ENCODE measurements around the gene ETFA.

ETFA gene

DNA sequence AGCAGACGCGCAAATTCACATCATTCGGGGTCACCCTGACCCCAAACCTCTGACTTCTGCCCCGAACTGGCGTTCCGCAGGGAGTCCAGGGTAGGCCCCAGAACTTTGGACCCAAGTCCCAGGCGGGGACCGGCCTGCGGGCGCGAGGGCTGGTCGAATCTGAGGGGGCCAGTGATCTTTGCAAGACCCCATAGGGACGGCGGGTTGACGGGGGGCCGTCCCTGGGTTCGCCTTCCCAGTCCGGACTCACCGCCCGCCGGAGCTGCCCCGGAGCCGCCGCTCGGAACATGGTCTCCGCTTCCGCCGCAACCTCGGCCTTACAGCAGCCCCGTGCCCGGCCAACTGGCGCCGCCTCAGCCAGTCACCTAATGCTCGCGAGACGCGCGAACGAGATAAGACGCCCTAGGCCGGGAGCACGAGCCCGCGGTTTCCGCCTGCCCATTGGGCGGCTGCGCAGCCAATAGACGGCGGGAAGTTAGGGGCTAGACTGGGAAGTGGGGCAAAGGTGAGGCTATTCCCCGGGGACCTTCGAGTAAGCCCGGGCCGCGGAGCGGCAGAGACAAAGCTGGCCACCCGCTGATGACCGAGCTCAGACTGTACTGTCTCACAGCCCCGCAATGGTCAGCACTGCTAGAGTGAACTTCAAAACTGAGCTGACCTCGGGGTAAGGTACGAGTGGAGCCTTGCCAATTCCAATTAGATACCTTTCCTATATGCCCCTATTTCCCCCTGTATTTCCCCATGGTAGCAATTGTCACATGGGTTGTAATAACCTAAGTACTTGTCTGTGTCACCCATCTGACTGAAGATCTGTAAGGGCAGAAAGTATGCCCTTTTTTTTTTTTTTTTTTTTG is at the start of gene ETFA:
TSS of gene ETFA (minus strand) at position 370 of the 854 bp plus-strand sequence. CDS start at position 289, 81 bp downstream.
- peak; percentile 91 to 94 for DNase-seq (ENCODE audit: low read depth in 2 of 2)

DNA sequence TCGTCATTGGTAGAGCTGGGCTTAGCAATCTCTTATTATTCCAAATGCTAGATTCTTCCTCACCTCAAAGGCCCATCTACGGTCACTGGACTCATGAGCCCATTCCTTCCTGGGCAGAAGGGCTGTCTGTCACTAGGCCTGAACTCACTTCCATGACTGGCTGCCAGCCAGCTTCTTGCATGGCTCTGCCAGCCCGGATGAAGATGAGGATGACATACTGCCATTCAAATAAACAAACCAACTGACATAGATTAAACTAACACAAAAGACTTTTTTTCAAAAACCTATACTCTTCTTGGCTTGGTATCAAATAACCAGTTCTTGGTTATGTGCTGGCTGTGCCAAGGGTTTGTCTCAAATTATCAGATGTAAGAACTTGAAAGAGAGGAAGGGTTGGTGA is 49.1 kb upstream of the ETFA start:
- no peak for DNase-seq (ENCODE audit: low read depth in 2 of 2)

DNA sequence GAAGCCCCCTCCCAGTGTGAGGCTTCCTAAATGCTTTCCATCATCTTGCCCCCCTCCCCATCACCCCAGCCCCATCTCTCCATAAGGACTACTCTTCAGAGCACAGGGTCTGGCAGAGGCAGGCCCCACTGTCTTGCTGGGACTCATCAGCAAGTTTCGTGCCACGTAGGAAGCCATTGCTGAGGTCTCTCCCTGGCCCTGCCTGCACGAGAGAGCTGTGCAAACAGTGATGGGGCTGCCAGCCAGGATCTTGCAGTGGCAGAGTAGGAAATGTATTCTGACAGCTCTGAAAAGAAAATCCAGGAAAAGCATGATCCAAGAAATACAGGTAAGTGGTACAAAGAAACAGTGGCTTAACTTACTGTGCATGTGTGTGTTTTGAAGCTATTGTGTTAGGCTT is 47.9 kb upstream of the ETFA start:
- no peak for DNase-seq (ENCODE audit: low read depth in 2 of 2)

DNA sequence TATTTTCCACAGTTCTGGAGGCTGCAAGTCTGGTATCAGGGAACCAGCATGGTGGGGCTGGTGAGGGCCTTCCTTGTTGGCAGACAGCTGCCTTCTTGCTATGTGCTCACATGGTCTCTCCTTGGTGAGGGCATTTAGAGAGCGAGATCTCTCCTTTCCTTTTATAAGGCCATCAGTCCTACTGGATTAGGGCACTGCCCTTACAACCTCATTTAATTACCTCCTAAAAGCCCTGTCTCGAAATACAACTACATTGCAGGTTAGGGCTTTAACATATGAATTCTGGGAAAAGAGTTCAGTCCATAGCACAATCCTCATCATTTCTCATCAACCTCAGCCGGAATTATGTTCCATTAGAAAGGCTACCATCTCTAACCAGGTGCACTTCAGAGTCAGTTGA is 47.2 kb upstream of the ETFA start:
- no peak for DNase-seq (ENCODE audit: low read depth in 2 of 2)

DNA sequence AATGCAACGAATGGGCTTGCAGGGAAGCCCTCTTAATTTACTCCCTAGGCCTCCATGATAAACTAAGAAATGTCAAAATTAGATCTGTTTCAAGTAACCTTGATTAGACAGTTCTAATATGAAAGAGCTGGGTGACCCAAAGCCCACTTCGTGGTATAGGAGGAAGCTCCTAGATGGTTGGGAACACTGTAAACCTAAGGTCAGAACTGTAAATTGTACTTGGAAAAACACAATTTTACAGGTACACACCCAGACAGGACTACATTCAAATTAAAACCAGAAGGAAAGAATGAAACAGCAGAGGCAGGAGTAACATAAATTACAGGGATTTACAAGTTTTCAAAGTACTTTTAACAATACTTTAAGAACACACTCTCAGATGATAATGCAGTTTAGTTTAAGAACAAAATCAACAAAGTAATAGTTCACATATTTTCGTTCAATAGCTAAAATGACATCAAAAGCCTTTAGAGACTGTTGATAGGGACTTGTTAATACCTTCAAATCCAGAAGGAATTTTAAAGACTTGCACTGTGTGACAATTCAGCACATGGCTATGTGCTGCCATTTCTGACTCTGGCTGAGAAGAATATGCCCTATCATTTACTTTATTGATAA is 43.7 kb upstream of the ETFA start:
- DNase-seq (ENCODE audit: low read depth in 2 of 2), result no peak

DNA sequence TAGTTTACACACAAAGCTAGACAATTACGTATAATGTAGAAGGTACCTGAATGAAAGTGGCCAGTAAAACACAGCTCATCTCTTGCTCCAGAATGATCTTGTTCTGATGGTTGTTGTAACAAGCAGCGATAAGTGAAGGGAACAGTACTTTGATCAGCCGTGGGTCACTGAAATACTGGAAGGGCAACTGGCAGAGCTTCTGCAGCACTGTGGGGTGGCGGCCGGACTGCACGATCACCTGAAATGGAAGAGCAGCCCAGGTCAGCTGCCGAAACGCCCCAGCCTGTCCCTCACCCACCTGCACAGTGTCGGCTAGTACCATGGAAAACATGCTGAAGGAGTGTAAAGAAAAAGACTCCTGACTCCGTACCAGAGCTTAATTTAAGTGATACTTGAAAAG is 42.6 kb upstream of the ETFA start:
- no peak for DNase-seq (ENCODE audit: low read depth in 2 of 2)

DNA sequence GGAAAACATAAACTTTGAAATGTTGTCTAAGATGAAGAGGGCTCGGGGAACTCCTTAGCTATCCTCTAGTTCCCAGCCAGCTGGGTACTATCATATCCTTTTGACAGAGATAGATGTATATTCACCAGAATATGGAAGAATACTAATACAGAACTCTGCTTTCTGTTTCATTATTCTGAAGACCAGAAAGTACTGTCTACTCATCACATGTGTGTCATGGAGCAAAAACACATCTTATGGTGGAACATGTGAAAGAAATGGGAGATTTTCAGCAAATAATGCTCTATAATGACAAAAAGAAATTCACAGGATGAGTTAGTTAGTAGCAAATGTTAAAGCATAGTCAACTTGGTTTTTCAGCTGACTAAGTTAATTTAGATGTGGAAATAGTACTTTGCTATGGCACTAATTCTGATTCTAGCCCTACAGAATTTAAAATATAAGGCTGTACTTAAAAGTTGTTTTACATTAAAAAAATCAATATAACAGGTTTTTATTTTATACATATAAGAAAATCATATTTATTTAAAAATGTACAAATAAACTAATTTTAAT is 41.8 kb upstream of the ETFA start:
- no peak for DNase-seq (ENCODE audit: low read depth in 2 of 2)

DNA sequence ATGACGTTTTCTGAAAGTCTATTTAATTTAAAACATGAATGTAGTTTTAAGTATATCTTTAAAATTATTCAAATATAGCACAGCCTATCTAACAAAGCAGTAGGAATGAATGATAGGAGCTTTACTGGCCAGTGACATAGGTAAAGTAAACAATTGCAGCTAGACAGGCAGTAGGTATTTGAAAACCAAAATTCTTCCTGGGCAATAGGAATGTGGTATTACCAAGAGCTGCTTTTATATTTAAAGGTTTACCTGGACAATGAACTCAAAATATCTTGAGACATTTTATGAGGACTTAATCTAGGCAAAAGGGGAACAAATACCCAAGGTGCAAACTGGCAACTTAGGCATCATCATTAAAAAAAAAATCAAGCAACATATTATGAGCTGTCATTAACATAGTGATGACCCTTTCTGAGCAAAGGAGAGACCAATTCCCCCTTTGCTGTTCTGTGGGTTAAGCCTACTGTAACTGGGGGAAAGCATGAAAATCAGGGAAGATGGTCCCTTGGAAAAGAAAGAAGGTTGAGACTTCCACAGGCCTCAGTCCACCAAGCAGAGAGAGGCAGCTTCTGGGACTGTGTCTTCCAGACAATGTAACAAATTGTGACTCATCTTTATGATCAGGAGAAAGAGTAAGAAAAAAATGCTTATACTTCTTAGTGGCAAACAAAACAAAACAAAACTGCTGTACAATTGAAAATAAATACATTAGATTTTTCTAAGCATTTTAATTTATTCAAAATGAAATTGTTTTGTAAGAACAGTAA is 38.2 kb upstream of the ETFA start:
- no peak for DNase-seq (ENCODE audit: low read depth in 2 of 2)

DNA sequence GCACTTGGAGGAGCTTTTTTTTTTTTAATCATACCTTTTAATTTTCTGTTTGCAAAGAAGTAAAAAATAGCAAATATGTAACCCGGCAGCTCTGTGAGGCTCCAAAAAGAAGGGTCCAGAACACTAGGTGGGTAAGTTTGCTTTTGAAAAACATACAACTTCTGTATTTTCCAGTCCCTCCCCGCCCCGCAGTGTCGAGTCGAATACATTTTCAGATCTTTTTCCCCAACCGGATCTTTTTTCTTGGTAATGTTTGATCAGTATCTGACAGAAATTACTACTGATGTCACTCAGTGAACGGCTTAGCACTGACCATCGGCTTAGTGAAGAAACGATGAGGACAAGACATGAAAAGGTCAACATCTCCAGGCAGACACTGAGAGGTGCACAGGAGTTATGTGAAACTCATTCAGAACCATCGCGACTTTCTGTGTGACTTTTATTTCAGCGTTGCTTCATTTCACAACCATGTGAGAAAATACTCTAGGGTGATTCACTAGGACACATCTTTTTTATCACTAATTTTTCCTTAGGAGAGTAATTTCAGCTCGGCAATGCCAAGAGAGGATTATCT is 36.3 kb upstream of the ETFA start:
- DNase-seq (ENCODE audit: low read depth in 2 of 2), result no peak

DNA sequence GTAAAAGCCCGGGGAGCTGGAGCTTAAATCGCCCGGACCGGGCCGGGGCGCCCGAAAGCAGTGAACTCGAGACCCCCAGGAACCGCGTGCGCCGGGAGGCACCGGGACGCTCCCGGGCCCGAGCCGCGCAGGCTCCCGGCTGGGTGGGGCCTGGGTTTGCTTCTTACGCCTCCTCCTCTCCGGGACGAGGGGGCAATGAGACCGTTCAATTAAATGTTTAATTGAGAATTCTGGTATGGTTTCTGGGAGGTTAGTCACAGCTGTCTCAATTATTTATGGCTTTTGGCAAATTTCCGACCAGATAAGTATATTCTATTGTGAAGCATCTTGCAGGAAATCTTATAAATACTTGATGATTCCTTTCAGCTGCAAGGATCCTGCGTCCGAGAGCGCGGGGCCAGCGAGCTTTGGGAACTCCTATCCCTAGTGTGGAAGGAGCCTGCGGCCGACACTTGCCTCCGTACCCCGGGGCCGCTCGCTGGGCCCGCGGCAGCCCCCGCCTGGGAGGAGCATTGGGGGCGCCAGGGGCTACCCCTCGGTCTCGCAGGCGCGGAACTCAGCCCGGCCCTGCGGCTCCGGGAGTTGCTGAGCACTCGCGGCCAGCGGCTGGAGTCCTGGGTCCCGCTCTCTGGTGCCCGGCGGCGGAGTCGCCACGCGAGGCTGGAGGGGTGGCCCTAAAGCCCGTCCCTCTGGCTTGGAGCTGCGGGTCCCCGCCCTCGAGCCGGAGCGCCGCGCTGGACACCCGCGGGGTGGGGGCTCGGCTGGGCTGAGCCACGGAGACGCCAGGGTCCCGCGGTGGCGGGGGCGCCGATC is 35.6 kb upstream of the ETFA start:
- DNase-seq (ENCODE audit: low read depth in 2 of 2), result no peak

DNA sequence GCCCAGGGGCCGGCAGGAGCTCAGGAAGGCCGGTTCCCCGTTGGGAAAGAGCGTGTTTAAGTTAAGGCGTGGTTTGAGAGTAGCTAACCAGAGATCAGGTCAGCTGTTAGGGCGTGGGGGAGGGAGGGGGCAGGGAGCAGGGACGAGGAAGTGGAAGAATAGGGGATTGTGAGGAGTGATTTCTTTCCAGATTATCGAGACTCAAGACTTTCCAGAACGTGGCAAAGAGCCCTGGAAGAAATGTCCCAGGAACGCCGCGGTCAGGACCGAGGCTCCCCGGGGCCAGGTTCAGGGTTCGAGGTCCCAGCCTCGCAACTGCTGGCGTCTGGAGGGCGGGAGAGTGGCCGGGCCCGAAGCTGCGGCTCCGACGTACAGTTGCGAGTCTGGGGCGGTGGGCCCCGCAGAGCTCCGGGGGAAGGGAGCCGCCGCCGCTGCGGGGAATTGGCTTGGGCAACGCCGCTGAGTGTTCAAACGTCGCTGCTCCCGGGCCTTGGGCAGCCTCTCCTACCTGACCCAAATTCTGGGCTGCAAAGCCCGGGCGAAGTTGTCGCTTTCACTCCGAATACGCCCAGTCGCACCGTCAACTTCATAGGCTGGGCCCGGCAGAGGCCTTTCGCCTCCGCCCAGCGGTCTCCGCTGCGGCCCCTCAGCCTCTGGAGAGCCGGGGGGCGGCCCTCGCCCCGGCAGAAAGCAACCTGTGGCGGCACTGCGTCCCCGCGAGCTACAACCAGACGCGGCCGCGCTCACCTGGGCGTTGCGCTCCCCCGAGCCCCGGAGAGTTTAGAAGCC is 34.8 kb upstream of the ETFA start:
- no peak for DNase-seq (ENCODE audit: low read depth in 2 of 2)

DNA sequence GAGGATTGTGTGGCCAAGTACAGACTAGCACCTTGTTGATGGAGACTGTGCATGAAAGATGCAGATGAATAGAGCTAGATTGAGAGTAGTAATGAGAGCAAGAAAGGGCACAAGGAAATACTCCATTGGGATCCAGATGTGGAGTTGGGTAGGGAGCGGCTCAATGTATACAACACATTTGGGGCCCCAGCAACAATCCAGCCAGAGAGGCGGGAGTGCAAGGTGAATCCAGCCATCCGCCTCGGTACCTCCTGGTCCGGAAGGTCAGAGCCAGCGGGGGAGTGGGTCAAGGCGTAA is 34.3 kb upstream of the ETFA start:
- no peak for DNase-seq (ENCODE audit: low read depth in 2 of 2)

DNA sequence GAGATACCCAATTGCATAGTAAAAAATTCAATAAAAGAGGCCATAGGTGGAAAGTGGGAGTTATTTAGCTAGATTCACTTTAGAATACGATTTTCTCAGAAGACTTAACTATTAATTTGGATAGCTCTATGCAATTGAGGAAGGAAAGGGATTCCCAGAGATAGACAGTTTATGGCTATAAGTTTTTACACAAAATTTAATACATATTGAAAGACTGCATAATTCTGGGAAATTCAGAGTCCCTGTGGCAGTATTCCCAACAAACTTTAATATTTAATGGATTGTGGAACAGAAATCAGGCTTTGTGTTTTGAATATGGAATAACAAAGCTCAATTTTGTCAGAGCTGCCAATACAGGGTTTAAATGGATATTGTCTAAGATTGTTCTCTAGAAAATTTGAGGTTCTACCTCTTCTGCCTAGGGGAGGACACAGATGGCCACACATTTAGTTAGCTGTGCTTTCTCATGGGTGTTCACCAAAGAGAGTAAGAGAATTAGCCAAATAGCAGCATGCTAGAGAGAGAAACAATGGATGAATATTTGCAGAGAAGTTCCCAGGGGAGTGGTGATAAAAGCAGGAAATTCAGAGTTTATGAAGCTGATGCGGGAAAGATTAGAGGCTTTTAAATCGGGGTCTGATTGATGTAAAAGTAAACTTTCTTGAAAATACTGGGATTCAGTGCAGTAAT is 33.8 kb upstream of the ETFA start:
- no peak for DNase-seq (ENCODE audit: low read depth in 2 of 2)

DNA sequence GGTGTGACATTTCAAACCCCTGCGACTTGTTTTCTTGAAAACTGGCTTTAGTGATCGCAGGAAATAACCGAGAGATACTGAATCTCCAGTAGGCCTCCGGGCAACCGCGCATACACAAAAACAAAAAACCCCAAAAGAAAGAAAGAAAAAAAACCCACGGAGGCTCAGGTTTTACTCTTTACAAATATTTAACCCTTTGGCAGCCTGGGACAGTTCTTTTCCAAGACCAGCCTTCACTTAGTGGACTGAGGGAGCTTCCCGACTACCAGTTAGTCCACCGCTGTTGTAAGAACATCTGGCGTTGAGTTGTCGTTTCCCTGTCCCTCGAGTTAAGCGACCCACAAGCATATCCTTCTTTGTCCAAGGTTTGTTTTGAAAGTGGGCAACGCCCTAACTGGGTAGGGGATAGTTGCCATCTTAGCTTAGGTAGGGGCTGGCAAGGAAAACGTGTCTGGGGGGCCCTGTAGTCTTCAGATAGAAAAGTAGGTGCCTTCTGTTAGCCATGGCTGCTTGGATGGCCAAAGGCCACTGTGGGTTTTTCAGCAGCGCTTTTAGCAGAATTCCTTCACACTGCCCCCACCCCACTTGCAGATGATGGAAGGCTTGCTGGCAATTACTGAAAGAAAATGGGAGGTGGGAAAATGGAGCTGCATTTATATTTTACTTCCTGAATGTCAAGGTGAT is 32.2 kb upstream of the ETFA start:
- no peak for DNase-seq (ENCODE audit: low read depth in 2 of 2)

DNA sequence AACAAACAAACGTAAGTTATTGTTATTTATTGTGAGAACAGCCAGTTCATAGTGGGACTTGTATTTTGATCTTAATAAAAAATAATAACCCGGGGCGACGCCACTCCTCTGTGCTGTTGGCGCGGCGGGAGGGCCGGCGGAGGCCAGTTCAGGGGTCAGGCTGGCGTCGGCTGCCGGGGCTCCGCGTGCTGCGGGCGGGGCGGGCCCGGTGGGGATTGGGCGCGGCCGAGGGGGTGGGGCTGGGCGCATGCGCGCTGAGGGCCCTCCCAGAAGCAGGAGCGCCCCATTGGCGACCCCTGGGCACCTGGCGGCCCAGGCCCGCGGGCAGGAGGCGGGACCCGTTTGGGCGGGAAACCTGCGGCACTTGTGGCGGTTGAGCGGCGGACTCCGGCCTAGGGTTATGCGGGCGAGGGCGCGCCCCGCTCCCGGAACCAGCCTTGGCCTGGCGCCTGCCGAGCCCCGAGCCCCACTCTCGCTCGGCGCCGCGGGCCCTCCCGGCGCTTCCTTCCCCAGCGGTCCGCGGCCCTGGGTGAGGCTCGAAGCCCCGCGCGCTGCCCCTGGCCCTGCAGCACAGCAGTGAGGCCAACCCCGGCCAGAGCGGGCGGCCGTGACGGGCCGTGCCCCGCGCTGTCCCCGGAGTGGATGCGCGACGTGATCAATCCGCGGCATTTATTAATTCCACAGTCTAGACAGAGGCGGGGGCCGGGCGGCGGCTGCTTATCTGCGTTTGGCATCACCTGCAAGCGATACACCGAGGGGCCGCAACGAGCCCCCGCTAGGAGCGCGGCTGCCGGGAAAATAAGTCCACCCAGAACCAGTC is 31.3 kb upstream of the ETFA start:
- DNase-seq (ENCODE audit: low read depth in 2 of 2), result no peak

DNA sequence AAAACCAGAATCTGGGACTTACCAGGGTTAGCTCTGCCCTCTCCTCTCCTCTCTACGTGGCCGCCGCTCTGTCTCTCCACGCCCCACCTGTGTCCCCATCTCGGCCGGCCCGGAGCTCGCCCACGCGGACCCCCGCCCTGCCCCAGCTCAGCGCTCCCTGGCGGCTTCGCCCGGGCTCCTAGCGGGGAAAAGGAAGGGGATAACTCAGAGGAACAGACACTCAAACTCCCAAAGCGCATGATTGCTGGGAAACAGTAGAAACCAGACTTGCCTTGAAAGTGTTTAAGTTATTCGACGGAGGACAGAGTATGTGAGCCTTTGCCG is 30.8 kb upstream of the ETFA start:
- no peak for DNase-seq (ENCODE audit: low read depth in 2 of 2)

DNA sequence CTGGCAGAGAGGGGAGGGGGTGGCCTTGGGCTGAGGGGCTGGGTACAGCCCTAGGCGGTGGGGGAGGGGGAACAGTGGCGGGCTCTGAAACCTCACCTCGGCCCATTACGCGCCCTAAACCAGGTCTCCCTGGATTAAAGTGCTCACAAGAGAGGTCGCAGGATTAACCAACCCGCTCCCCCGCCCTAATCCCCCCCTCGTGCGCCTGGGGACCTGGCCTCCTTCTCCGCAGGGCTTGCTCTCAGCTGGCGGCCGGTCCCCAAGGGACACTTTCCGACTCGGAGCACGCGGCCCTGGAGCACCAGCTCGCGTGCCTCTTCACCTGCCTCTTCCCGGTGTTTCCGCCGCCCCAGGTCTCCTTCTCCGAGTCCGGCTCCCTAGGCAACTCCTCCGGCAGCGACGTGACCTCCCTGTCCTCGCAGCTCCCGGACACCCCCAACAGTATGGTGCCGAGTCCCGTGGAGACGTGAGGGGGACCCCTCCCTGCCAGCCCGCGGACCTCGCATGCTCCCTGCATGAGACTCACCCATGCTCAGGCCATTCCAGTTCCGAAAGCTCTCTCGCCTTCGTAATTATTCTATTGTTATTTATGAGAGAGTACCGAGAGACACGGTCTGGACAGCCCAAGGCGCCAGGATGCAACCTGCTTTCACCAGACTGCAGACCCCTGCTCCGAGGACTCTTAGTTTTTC is 30.2 kb upstream of the ETFA start:
- no peak for DNase-seq (ENCODE audit: low read depth in 2 of 2)

DNA sequence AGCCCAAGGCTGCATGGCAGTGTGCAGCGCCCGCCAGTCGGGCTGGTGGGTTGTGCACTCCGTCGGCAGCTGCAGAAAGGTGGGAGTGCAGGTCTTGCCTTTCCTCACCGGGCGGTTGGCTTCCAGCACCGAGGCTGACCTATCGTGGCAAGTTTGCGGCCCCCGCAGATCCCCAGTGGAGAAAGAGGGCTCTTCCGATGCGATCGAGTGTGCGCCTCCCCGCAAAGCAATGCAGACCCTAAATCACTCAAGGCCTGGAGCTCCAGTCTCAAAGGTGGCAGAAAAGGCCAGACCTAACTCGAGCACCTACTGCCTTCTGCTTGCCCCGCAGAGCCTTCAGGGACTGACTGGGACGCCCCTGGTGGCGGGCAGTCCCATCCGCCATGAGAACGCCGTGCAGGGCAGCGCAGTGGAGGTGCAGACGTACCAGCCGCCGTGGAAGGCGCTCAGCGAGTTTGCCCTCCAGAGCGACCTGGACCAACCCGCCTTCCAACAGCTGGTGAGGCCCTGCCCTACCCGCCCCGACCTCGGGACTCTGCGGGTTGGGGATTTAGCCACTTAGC is 29.6 kb upstream of the ETFA start:
- DNase-seq (ENCODE audit: low read depth in 2 of 2), result no peak

Measured in stimulated activated CD4-positive, alpha-beta T cell treated with anti-CD3 and anti-CD28 coated beads, Interleukin-4, amount 100 ng/mL, for 48 hours (primary cell).